Ishikawa (cell line): ENCODE results near the gene DENND1A.

Experiments used
- EGR1 ChIP-seq: IDR thresholded peaks from 2 replicates; pipeline ENCODE4 v1.6.1; 2012
- RAD21 ChIP-seq: IDR thresholded peaks from 2 replicates; pipeline ENCODE4 v1.6.1; 2012; ENCODE audit warnings: low read depth
- TEAD4 ChIP-seq: IDR thresholded peaks from 2 replicates; pipeline ENCODE4 v1.6.1; 2012
- ZBTB7A ChIP-seq: IDR thresholded peaks from 2 replicates; pipeline ENCODE4 v1.6.1; 2012; ENCODE audit warnings: low read depth
- TF ChIP-seq, protein P1 (sequence below): IDR thresholded peaks from 2 replicates; pipeline ENCODE4 v1.6.1; 2012

DNA sequence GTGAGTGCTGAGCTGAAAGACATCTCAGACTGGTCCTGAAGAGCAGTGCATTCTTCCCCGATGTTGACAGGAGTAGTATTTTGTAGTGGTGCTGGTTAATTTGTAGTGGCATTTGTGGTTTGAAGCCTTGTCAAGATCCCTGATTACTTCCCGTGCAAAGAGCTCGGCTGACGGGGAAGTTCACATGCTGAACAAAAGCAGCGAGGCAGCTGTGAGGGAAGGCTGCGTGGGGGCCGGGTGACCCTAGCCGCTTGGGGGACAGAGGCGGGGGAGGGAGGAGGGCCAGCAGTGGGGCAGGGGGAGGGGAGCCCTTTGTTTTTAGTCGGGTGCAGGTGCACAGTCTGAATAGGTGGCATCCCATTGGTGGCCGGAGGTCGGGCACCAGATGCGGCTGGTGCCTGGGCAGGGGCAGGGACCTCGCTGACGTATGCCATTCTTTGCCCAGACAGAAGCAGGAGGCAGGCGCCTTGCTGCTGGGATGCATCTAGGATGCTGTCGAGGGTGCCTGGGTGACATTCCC lies 509.3 kb downstream of the DENND1A start:
- no peak for TF ChIP-seq ZBTB7A
- TF ChIP-seq EGR1 = no peak
- no peak for TF ChIP-seq TEAD4
- TF ChIP-seq, protein P1, sequence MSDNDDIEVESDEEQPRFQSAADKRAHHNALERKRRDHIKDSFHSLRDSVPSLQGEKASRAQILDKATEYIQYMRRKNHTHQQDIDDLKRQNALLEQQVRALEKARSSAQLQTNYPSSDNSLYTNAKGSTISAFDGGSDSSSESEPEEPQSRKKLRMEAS = no peak
- no peak for TF ChIP-seq RAD21
